HG03103 (cell line): ENCODE data around the gene ADAMTS13.
"Not testable (repeated sequence)": the region's sequence is repeated elsewhere in the genome, so short reads cannot be mapped to it uniquely, and the experiment has no call there.

Experiments used
- ATAC-seq: cut with Tn5 transposase; IDR thresholded peaks from one replicate; pipeline ENCODE4 v1.9.1; 2021; ENCODE audit warnings: low read depth; ENCODE audit not compliant: unreplicated experiment

Gene ADAMTS13

DNA sequence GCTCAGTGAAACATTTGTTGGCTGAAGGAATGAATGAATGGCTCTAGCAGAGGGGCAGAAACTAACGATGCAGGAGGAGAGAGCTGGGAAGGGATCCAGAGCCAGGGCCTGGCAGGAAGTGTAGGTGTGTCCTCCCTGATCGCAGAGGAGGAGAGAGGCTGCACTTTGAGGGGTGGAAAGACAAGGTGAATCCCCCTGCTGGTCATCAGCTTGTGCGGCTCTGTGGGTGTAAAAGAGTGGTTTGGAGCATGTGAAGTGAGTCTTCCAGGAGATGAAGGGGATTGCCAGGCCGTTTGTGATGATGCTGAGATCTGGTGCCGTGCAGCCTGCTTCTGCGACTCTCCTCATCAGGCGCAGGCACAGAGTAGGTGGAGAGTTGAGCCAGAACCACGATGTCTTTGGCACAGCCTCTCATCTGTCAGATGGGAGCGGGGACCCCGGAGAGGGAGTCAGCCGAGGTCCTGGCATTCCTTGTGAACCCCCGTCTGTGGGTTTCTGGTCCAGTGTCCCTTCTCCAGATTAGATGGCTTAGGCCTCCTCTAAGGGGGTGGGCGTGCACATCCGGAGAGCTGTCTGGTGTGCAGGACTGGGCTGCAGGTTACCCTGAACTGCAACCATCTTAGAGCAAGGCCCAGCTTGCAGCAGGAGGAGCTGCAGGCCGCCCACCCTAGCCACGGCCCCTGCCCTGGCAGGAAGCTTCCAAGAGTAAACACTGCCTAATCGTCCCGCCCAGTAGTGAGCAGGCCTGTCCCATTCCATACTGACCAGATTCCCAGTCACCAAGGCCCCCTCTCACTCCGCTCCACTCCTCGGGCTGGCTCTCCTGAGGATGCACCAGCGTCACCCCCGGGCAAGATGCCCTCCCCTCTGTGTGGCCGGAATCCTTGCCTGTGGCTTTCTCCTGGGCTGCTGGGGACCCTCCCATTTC is at the start of gene ADAMTS13:
Gene ADAMTS13 (plus strand): TSS at position 753 of the 928 bp plus-strand sequence. CDS start 77 bp downstream, at position 830.
- no peak for ATAC-seq

DNA sequence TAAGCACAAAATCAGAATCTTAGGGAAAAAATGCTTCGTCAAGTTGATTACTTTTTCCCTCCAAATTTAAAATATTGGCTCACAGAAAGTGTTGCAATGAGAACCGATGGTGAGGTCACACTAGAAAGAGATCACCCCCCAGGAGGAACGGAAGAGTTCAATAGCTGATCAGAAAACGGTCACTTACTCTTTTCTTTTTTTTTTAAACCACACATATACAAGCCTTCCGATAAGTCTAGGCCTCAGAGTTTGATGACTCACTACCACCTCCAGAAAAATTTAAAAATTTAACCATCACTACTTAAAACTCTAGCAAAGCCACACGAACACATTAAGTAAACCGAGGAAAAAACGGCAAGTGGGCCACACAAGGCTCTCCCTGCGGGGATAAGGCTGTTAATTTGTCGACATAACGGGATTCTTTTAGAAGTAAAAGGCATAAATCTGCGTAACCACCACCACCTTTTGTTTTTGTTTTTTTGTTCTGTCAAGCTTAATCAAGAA is 47.5 kb upstream of the ADAMTS13 start:
- no peak for ATAC-seq

DNA sequence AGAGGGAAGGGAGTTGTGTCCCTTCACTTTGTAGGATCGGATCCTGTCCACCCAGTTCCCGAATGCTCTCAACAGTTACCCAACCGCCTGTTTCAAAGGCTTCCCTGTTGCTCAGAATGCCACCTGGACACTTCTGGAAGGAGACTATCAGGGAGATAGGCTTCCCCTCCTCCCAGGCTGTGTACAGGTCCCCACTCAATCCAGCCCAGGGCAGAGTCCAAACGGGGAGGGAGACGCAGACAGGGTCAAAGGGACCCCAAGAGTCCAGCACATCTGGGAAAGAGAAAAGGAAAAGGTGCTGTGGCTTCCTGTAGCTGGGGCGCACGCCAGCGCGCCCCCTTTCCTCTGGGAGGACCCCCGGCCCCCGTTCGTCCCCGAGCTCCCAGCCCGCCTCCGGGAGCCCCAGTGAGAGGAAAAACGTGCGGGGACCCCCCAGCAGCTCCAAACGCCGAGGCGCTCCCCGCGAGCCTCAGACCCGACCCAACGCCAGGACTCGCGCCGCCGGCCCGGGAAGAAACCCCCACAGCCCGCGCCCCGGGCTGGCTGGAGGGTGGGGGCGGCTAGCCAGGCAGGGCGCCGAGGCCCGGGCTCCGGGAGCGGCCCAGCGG is 46.9 kb upstream of the ADAMTS13 start:
- ATAC-seq: no peak

DNA sequence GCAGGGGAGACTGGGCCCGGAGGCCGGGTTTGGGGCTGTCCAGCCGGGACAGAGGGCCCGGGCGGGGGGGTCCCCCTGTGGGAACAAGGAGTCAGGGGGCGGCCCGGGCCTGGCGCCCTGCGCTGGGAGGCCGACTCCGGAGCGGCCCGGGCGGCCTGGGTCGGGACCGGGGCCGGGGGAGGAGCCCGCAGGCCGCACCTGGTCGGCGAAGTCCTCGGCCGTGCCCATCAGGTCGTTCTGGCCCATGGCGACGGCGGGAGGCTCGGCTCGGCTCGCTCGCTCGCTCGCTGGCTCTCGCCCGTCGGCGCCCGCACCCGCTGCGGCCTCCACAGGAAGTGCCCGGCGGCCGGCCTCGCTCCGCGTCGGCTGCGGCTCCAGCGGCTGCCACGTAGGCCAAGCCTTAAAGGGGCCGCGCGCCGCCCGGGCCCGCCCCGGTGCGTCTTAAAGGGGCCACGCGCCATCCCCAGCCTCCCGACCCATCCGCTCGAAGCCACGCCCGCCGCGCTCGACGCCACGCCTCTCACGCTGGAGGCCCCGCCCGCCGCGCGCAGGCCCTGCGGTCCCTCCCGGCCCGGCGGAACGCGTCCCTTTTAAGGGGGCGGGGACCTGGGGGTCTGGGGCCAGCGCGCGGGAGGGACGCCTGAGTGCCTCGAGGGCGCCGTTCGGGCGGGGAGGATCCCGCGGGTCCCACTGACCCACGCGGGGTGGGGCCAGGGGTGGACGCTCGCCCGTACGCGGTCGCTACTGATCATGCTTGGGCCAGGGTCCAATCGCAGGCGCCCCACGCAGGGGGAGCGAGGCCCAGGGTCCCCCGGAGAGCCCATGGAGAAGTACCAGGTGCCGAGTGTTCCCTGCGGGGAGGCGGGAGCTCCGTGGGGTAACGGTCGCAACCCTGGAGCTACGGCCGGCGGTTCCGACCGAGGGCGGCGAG is 46.2 kb upstream of the ADAMTS13 start, which contains the start of the genes STKLD1 and SURF4:
Gene STKLD1 (plus strand): TSS at position 643 of the 931 bp plus-strand sequence. CDS start 108 bp downstream, at position 751.
Gene SURF4 (minus strand): TSS at position 337 of the 931 bp plus-strand sequence. CDS start 91 bp downstream, at position 246.
- peak; percentile 76 for ATAC-seq

DNA sequence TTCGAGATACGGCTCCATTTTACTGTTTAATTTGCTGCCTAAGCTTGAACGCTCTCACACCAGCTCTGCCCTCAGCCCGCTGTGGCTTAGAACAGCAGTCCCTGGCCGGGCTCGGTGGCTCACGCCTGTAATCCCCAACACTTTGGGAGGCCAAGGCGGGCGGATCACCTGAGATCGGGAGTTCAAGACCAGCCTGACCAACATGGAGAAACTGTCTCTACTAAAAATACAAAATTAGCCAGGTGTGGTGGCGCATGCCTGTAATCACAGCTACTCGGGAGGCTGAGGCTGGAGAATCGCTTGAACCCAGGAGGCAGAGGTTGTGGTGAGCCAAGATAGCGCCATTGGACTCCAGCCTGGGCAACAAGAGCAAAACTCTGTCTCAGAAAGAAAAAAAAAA is 44.9 kb upstream of the ADAMTS13 start:
- ATAC-seq: not testable (repeated sequence)

DNA sequence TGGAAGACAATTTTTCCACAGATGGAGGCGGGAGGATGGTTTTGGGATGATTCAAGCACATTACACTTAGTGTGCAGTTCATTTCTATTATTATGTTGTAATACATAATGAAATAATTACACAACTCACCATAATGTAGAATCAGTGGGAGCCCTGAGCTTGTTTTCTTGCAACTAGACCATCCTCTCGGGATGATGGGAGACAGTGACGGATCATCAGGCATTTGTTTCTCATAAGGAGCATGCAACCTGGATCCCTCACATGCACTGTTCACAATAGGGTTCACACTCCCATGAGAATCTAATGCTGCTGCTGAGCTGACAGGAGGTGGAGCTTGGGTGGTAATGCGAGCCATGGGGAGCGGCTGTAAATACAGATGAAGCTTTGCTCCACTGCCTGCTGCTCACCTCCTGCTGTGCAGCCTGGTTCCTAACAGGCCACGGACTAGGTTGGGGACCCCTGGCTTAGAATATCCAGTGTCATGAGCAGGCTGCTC is 44.4 kb upstream of the ADAMTS13 start:
- ATAC-seq: no peak

DNA sequence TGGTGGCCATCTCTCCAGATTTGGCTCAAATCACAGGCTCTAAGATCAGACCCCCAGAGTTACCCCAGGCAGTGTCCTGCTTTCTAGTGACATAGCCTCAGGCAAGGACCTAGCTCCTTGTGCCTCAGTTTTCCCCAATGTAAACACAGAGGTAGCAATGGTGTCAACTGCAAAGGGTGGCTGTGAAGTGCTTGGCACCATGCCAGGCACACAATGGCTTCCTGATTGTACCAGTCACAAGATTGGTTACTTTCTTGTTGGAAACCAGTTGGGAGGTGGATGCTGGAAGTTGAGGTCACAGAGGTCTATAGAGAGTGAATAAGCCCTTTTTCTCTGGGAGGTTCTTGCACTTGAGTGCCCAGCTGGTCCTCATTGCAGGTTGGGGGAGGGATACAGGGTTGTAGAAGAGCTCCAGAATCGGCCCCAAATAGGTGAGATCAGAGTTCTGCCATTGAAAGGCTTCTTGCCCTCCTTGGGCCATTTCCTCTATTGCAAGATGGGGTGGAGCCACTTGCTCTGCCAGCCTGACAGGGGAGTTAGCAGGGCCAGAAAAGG is 43.7 kb upstream of the ADAMTS13 start:
- no peak for ATAC-seq

DNA sequence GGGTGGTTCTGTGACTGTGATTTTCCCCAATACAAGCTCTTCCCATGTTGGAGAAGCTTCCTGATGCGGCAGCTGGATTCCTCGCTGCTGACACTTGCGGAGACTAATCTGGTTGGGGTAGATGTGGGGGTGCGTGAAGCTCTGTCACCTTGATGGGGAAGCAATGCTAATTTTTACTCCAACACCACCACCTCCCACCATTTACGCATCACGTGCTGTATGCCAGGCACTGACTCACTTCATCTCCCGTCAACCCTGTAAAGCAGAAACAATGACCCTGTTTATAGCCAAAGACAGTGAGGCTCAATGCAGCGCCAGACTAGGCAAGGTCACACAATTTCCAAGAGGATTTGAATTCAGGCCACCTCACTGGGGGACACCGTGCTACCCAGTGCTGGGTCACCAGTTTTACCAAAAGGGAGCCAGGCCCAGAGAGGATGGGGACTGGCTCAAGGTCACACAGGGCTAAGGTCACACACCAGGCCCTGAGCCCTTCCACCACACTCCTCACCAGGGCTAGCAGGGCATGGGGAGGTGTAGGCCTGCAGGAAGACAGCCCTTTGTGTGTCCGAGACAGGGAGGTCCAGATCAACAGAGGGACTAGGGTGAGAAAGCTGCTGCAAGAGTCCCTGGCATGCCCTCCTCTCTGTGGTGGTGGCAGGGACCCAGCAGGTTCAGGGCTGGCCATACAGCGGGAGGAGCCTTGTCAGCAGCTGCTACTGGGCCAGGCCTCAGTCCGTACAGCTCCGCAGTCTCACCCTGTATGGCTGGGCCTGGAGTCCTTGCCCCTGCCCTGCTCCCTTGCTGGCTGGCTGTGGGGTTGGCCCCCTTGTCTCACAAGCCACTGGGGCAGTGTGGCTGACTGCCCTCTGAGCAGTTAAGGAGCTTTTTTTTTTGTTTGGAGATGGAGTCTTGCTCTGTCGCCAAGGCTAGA is 42.7 kb upstream of the ADAMTS13 start:
- no peak for ATAC-seq

DNA sequence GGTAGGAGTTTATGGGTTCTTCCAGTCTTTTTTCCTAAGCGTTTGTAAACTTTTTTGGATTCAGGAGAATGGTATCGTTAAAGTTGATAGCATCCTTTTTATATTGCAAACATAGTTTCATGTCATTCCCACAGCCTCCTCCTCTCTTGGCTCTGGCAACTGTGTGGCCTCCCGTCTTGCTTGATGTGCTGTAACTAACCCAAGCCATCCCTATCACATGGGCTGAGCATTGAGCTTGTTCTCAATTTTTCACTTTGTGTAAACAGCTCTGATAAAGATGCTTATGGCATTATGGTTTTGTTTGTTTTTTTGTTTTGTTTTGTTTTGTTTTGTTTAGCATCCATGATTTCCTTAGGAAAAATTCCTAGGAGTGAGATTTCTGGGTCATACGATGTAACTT is 41.4 kb upstream of the ADAMTS13 start:
- ATAC-seq: no peak

DNA sequence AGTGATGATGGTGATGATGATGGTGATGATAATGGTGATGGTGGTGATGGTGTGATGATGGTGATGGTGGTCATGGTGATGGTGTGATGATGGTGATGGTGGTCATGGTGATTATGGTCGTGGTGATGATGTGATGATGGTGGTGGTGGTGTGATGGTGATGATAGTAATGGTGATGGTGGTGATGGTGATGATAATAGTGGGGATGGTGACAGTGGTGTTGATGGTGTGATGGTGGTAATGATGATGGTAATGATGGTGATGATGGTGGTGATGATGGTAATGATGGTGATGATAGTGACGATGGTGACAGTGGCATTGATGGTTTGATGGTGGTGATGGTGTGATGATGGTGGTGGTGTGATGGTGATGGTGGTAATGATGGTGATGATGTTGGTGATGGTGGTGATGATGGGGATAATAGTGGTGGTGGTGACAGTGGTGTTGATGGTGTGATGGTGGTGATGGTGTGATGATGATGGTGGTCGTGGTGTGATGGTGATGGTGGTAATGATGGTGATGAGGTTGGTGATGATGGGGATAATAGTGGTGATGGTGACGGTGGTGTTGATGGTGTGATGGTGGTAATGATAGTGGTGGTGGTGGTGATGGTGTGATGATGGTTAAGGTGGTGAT is 39.5 kb upstream of the ADAMTS13 start:
- no peak for ATAC-seq

DNA sequence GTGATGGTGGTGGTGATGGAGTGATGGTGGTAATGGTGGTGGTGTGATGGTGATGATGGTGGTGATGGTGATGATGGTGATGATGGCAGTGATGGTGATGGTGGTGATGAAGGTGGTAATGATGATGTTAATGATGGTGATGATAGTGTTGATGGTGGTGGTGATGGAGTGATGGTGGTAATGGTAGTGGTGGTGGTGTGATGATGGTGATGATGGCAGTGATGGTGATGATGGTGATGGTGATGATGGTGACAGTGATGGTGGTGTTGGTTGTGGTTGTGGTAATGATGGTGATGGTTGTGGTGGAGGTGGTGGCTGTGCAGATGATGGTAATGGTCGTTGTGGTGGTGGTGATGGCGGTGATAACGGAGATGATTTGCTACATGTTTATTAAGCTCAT is 38.7 kb upstream of the ADAMTS13 start:
- ATAC-seq: no peak

DNA sequence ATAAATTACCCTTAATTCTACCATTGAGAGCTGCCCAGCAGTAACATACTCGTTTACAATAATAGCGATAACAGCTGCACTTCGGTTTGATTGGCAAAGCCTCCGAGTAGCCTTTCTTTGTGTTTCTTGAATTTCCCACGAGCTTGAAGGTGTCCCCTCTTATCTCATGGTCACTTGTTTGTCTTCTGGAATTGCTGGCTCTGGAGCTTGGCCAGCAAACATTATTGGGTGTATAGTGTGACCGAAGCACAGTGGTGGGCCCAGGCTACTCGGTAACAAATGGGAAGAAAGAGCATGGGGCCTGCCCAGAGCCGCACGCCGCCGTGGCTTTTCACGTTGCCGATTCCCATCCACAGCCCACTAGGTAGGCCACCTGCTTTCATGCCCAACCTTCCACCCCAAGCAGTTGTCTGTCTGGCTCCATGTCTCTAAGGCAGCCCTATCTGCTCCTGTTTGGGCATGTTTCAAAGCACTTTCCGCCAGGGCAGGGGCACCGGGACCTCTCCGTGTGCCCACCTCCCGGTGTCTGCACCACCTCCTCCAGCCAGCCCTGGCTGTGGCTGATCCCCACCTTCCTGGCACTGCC is 37.3 kb upstream of the ADAMTS13 start:
- ATAC-seq: no peak

DNA sequence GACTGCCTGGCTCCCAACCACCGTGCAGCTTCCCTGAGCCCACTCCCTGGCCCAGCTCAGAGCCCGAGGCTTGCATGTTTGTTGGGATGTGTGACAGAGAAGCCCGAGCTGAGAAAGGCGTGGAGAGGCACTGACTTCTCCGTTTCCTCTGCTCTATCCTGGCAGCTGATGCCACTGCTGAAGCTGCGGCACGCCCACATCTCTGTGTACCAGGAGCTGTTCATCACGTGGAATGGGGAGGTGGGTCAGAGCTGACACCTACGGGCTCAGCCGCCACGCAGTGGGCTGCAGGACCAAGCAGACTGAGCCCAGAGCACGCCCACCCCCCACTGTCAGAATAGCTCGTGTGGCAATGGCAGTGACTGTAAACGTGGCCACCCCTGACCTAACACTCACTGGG is 36.7 kb upstream of the ADAMTS13 start:
- ATAC-seq: no peak

DNA sequence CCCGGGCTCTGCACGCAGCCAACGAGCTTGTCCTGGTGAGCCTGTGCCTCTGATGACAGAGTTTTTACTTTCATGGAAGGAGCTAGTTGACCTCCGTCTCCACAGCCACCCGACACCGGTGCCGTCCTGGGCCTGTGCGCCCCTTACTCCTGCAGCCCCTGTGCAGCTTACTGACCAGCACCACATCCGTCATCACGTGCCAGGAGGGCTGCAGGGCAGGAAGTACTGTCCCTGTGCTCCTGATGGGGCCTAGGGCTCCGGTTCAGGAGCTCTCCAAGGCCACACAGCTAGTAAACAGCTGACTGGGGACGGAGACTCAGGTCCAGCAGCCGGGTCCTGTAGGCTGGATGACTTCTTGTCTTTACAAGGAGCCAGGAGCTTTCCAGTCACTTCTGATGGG is 35.8 kb upstream of the ADAMTS13 start:
- no peak for ATAC-seq

DNA sequence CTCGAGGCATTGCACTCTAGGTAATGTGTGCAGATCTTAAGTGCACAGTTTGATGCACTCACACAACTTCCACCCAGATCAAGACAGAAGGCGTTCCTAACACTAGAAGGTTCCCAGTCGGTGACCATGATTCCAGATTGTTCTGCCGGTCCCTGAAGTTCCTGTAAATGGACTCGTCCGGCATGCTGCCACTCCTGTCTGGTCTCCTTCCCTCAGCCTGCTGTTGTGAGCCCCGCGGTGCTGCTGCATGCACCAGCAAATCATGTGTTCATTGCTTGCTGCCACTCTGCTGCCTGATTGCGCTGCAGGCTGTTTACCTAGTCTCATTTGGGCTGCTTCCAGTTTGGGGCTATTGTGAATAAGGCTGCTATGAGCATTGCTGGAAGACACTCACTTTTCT is 34.5 kb upstream of the ADAMTS13 start:
- no peak for ATAC-seq

DNA sequence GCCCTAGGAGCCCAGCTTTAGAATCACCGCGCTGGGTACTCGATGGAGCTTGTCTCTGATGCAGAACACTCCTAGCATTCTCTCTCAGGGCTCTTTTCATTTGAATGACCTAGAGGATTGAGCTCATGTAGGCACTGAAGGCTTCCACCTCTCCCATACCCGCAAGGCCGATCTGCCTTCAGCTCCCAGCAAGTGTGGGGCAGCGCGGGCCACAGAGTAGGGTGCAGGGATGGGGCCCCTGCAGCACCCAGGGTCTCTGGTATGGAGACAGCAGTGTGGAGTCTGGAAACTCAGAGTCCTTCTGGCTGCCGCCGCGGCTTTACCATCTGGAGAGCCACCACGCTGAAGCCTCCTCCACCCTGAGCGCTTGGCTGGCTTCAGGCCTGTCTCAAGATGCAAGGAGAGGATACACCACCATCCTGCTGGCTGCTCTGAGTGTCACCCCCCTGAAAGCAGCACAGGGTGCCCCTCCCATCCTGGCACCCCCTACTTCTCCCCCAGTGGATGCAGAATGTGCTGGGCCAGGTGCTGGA is 33.1 kb upstream of the ADAMTS13 start:
- no peak for ATAC-seq

DNA sequence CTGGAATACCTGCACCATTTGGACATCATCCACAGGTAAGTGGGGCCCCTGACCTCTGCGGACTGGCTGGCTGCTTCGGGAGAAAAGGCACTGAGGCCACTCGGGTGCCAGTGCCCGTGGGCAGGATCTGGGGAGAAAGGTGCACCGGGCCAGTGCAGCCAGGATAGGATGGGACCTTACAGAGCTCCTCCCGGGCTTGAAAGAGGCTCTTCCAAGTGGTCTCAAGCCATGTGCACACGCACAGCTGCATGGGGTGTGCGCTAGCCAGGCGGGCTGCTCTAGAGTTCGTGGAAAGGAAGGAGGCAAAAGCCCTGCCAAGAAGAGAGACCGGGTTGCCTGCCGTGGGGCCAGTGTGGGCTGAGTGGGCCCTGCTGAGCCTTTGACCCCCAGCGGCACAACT is 32.6 kb upstream of the ADAMTS13 start:
- ATAC-seq: no peak

DNA sequence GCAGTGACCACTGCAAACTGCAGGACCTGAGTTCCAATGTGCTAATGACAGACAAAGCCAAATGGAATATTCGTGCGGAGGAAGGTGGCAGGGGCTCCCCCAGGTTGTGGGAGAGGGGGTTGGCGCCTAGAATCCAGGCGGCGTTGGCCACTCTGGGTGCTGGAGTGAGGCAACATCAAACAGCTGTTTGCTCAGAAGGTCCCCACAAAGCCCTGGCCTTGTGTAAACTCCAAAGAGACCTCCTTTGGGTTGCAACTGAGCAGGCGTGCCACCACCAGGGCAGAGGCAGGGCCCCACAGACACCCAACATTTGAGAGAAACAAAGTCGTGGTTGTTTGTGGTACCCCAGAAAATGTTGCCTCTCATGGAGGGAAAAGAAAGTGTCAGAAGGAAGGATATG is 31.5 kb upstream of the ADAMTS13 start:
- no peak for ATAC-seq
